Measurements from ENCODE around the gene GHR.

GHR gene

GRCh38 chr5:42756606-42757601, 333.7 kb downstream of the GHR start, which contains the start of gene CCDC152:
Gene CCDC152, plus strand, starts transcription at chr5:42756818. Its CDS starts 2,304 bp downstream, at chr5:42759122.
- H3K27ac ChIP-seq: no peak within 1 kb of the TSS
- H3K4me3 ChIP-seq: peak within 1 kb of the TSS; percentile 82
- DNase-seq (ENCODE audit: low read depth, low spot score): peak; percentile 40
- H3K36me3 ChIP-seq (ENCODE audit: insufficient read depth, low read length): peaks cover 22% of the 10 kb centered on the region
- TF ChIP-seq EZH2 (IDR thresholded peaks at IDR 0.05): no peak
- TF ChIP-seq FOXP2 (optimal IDR thresholded peaks at IDR 0.05; ENCODE audit: control extremely low read depth, extremely low read length, insufficient read depth): peak; percentile 27
- TF ChIP-seq POLR2AphosphoS5 (IDR thresholded peaks at IDR 0.05; ENCODE audit: borderline replicate concordance, low read depth, low read length): peak; percentile 70
- peak within 1 kb of the TSS; percentile 79 for H3K9ac ChIP-seq (ENCODE audit: insufficient read length)
- H3K9me3 ChIP-seq (ENCODE audit: low read depth, low read length): no peaks in the 10 kb centered on the region

DNA sequence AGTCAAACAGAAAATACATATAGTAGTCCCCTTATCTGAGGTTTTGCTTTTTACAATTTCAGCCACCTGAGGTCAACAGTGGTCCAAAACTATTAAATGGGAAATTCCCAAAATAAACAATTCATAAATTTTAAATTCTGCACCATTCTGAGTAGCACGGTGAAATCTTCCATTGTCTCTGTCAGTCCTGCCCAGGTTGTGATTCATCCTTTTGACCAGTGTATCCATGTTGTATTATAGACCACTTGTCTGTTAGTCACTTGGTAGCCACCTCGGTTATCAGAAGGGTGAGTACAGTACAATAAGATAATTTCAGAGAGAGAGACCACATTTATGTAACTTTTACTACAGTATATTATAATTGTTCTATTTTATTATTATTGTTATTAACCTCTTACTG, 336.2 kb downstream of the GHR start:
- no peak for TF ChIP-seq POLR2AphosphoS5 (IDR thresholded peaks at IDR 0.05; ENCODE audit: borderline replicate concordance, low read depth, low read length)
- no peak for TF ChIP-seq EZH2 (IDR thresholded peaks at IDR 0.05)
- no peak for TF ChIP-seq FOXP2 (optimal IDR thresholded peaks at IDR 0.05; ENCODE audit: control extremely low read depth, extremely low read length, insufficient read depth)
- H3K36me3 ChIP-seq (ENCODE audit: insufficient read depth, low read length): peaks cover 48% of the 10 kb centered on the region
- DNase-seq (ENCODE audit: low read depth, low spot score): no peak
- H3K9ac ChIP-seq (ENCODE audit: insufficient read length): no peak overlapping the region
- H3K9me3 ChIP-seq (ENCODE audit: low read depth, low read length): no peaks in the 10 kb centered on the region
- H3K27ac ChIP-seq: no peak overlapping the region
- no peak overlapping the region for H3K4me3 ChIP-seq

- no peaks in the 10 kb centered on the region for H3K9me3 ChIP-seq (ENCODE audit: low read depth, low read length)
- no peak overlapping the region for H3K4me3 ChIP-seq
- TF ChIP-seq EZH2 (IDR thresholded peaks at IDR 0.05) (no peak), POLR2AphosphoS5 (IDR thresholded peaks at IDR 0.05; ENCODE audit: borderline replicate concordance, low read depth, low read length) (no peak), FOXP2 (optimal IDR thresholded peaks at IDR 0.05; ENCODE audit: control extremely low read depth, extremely low read length, insufficient read depth) (no peak)
- no peak overlapping the region for H3K9ac ChIP-seq (ENCODE audit: insufficient read length)
- no peak for DNase-seq (ENCODE audit: low read depth, low spot score)
- no peak overlapping the region for H3K27ac ChIP-seq
- H3K36me3 ChIP-seq (ENCODE audit: insufficient read depth, low read length): peaks cover 57% of the 10 kb centered on the region
These were observed 337.2 kb downstream of the GHR start for GRCh38 chr5:42760426-42760825.

DNA sequence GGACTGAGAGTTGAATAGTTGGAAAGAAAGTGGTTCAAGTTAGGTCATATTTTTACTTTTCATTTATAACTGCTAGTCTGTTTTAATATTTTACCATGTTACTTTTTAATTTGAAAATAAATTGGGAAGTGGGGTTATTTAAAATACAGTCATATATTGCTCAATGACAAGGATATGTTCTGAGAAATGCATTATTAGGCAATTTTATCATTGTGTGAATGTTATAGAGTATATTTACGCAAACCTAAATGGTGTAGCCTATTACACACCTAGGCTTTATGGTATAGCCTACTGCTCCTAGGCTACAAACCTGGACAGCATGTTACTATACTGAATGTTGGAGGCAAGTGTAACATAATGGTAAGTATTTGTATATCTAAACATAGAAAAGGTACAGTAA, 338.6 kb downstream of the GHR start:
- Histone ChIP-seq H3K4me3 (no peak overlapping the region), H3K9me3 (ENCODE audit: low read depth, low read length) (no peaks in the 10 kb centered on the region), H3K27ac (no peak overlapping the region), H3K9ac (ENCODE audit: insufficient read length) (no peak overlapping the region), H3K36me3 (ENCODE audit: insufficient read depth, low read length) (peaks cover 59% of the 10 kb centered on the region)
- DNase-seq (ENCODE audit: low read depth, low spot score): no peak
- TF ChIP-seq POLR2AphosphoS5 (IDR thresholded peaks at IDR 0.05; ENCODE audit: borderline replicate concordance, low read depth, low read length) (no peak), FOXP2 (optimal IDR thresholded peaks at IDR 0.05; ENCODE audit: control extremely low read depth, extremely low read length, insufficient read depth) (no peak), EZH2 (IDR thresholded peaks at IDR 0.05) (no peak)

GRCh38 chr5:42767491-42768105, 344.4 kb downstream of the GHR start:
- Histone ChIP-seq H3K9me3 (ENCODE audit: low read depth, low read length) (0 out of 2 replicates have a peak, but pooled peaks cover 7% of the 10 kb centered on the region), H3K4me3 (no peak overlapping the region), H3K36me3 (ENCODE audit: insufficient read depth, low read length) (peaks cover 64% of the 10 kb centered on the region), H3K27ac (no peak overlapping the region), H3K9ac (ENCODE audit: insufficient read length) (no peak overlapping the region)
- TF ChIP-seq POLR2AphosphoS5 (IDR thresholded peaks at IDR 0.05; ENCODE audit: borderline replicate concordance, low read depth, low read length) (no peak), EZH2 (IDR thresholded peaks at IDR 0.05) (no peak), FOXP2 (optimal IDR thresholded peaks at IDR 0.05; ENCODE audit: control extremely low read depth, extremely low read length, insufficient read depth) (no peak)
- no peak for DNase-seq (ENCODE audit: low read depth, low spot score)

DNA sequence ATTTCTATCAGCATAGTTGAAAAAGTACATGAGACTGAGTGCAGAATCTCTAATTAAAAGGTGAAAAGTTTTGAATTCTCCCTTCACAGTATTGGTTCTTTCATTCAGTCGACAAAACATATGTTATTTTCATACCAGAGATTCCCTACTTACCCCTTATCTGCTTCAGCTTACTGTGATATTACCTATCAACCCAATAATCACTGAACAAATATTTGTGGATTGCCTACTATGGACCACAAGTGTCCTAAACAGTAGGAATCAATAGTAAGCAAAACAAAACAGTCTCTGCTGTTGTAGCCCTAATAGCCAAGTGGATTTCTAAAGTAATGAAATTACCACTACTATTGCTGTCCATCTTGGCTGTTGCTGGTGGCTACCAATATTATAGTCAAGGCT, 344.9 kb downstream of the GHR start:
- no peak overlapping the region for H3K9ac ChIP-seq (ENCODE audit: insufficient read length)
- DNase-seq (ENCODE audit: low read depth, low spot score): no peak
- peaks cover 58% of the 10 kb centered on the region for H3K36me3 ChIP-seq (ENCODE audit: insufficient read depth, low read length)
- 0 out of 2 replicates have a peak, but pooled peaks cover 7% of the 10 kb centered on the region for H3K9me3 ChIP-seq (ENCODE audit: low read depth, low read length)
- no peak overlapping the region for H3K27ac ChIP-seq
- no peak for TF ChIP-seq FOXP2 (optimal IDR thresholded peaks at IDR 0.05; ENCODE audit: control extremely low read depth, extremely low read length, insufficient read depth)
- no peak for TF ChIP-seq POLR2AphosphoS5 (IDR thresholded peaks at IDR 0.05; ENCODE audit: borderline replicate concordance, low read depth, low read length)
- no peak for TF ChIP-seq EZH2 (IDR thresholded peaks at IDR 0.05)
- no peak overlapping the region for H3K4me3 ChIP-seq

DNA sequence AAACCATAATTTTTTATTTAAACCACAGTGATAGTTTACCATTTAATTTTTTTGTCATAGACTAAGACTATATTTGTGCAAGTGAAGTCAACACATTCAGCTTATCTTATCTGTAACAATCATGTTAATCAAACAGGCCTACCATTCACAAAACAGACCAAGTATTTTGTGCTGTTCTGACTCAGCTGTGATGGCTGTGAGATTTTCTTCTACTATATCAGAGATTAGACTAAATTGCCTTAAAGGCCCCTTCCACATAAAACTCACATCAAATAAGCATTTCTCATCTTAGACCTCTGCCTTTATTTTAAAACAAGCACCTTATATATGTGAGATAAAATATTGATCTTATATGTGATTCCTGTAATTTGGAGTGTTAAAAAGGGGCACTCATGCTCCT, 346.8 kb downstream of the GHR start:
- TF ChIP-seq EZH2 (IDR thresholded peaks at IDR 0.05) (no peak), FOXP2 (optimal IDR thresholded peaks at IDR 0.05; ENCODE audit: control extremely low read depth, extremely low read length, insufficient read depth) (no peak), POLR2AphosphoS5 (IDR thresholded peaks at IDR 0.05; ENCODE audit: borderline replicate concordance, low read depth, low read length) (no peak)
- no peak overlapping the region for H3K4me3 ChIP-seq
- H3K9me3 ChIP-seq (ENCODE audit: low read depth, low read length): 0 out of 2 replicates have a peak, but pooled peaks cover 7% of the 10 kb centered on the region
- no peak overlapping the region for H3K9ac ChIP-seq (ENCODE audit: insufficient read length)
- H3K27ac ChIP-seq: no peak overlapping the region
- peaks cover 40% of the 10 kb centered on the region for H3K36me3 ChIP-seq (ENCODE audit: insufficient read depth, low read length)
- no peak for DNase-seq (ENCODE audit: low read depth, low spot score)

Data from SK-N-MC (cell line).